Measurements from ENCODE around the gene NR2F2.
"Not testable (repeated sequence)": the region's sequence is repeated elsewhere in the genome, so short reads cannot be mapped to it uniquely, and the experiment has no call there.

NR2F2 gene

GRCh38 chr15:96374499-96374898 lies 44.0 kb downstream of the NR2F2 start:
- DNase-seq, result no peak

- not testable (repeated sequence) for DNase-seq
These were observed 49.1 kb downstream of the NR2F2 start for GRCh38 chr15:96379592-96379991.

GRCh38 chr15:96381463-96381862 lies 51.0 kb downstream of the NR2F2 start:
- no peak for DNase-seq

GRCh38 chr15:96385195-96385594 lies 54.7 kb downstream of the NR2F2 start:
- no peak for DNase-seq

- DNase-seq, result no peak
These were observed 58.2 kb downstream of the NR2F2 start for GRCh38 chr15:96388673-96389072.

All from NCI-H82 (cell line).